Karpas-422 (cell line): ENCODE measurements around the gene SEC24B. TPM values are rescaled to one million over a fixed set of nuclear protein-coding genes. Genes with fewer than 3 reads are reported as not detected.
"Not testable (repeated sequence)": the region's sequence is repeated elsewhere in the genome, so short reads cannot be mapped to it uniquely, and the experiment has no call there.

Experiments
- DNase-seq: peaks from one replicate; pipeline ENCODE4 v3.0.0-alpha.2; 2015
- H2AFZ ChIP-seq: fragments of 200-600 bp; sonication (generic); 2 replicates; pipeline ENCODE4 v1.6.1; 2014; ENCODE audit warnings: antibody characterized with exemption, low read length, mixed read lengths
- H3K27ac ChIP-seq: fragments of 200-600 bp; sonication (generic); 2 replicates; pipeline ENCODE4 v1.5.1; 2014; ENCODE audit warnings: mild to moderate bottlenecking, low read length, moderate library complexity
- H3K27me3 ChIP-seq: fragments of 200-600 bp; sonication (generic); 2 replicates; pipeline ENCODE4 v1.6.1; 2014; ENCODE audit warnings: low read length, mixed read lengths
- H3K36me3 ChIP-seq: fragments of 200-600 bp; sonication (generic); 2 replicates; pipeline ENCODE4 v1.6.1; 2014; ENCODE audit warnings: low read length, mixed read lengths; ENCODE audit not compliant: insufficient read depth
- H3K4me1 ChIP-seq: fragments of 200-600 bp; sonication (generic); 2 replicates; pipeline ENCODE4 v1.6.1; 2014; ENCODE audit warnings: mild to moderate bottlenecking, low read length, mixed read lengths
- H3K4me2 ChIP-seq: fragments of 200-600 bp; sonication (generic); 2 replicates; pipeline ENCODE4 v1.6.1; 2014; ENCODE audit warnings: low read length, low read depth, mild to moderate bottlenecking; ENCODE audit not compliant: poor library complexity, severe bottlenecking
- H3K4me3 ChIP-seq: fragments of 200-600 bp; sonication (generic); 2 replicates; pipeline ENCODE4 v1.5.1; 2014; ENCODE audit warnings: mild to moderate bottlenecking, antibody characterized with exemption, low read length, mixed read lengths
- H3K79me2 ChIP-seq: fragments of 200-600 bp; sonication (generic); 2 replicates; pipeline ENCODE4 v1.6.1; 2014; ENCODE audit warnings: mild to moderate bottlenecking, low read length, mixed read lengths
- H3K9ac ChIP-seq: fragments of 200-600 bp; sonication (generic); 2 replicates; pipeline ENCODE4 v1.6.0; 2014; ENCODE audit warnings: low read length
- H3K9me2 ChIP-seq: fragments of 200-600 bp; sonication (generic), shearing (Covaris generic); replicated peaks from 2 replicates; pipeline ENCODE4 v1.6.0; 2014; ENCODE audit warnings: mild to moderate bottlenecking, low read length, moderate library complexity; ENCODE audit not compliant: insufficient read depth
- H3K9me3 ChIP-seq: fragments of 300-700, 200-600 bp; sonication (generic); 2 replicates; pipeline ENCODE4 v1.6.1; 2014; ENCODE audit warnings: low read length, mixed read lengths
- H4K20me1 ChIP-seq: fragments of 200-600 bp; sonication (generic); 2 replicates; pipeline ENCODE4 v1.6.1; 2014; ENCODE audit warnings: mild to moderate bottlenecking, antibody characterized with exemption, low read length, low read depth; ENCODE audit not compliant: insufficient read depth
- small RNA-seq: library from RNA; depleted of rRNA; stranded (forward); fragments of <200 nt; gene quantifications from one replicate; pipeline ENCODE3, GENCODE V24; 2014
- total RNA-seq: library from RNA; depleted of rRNA; stranded (reverse); fragments of >200 nt; shearing (Covaris generic); gene quantifications from 2 replicates; pipeline ENCODE4 v1.2.3, GENCODE V29; 2014; ENCODE audit warnings: low replicate concordance; rRNA removed

SEC24B gene
- total RNA-seq, 1 experiment from 2014 or later: 50.3 TPM

- Histone ChIP-seq H3K4me2 (no peak overlapping the region), H4K20me1 (no peaks in the 10 kb centered on the region), H3K4me1 (peaks cover 20% of the 10 kb centered on the region), H3K27ac (no peak overlapping the region), H2AFZ (no peak overlapping the region), H3K36me3 (peaks cover 24% of the 10 kb centered on the region), H3K9ac (no peak overlapping the region), H3K9me3 (peaks cover 2% of the 10 kb centered on the region; the same call in 1 of the 2 replicates), H3K4me3 (no peak overlapping the region), H3K9me2 (no peaks in the 10 kb centered on the region), H3K27me3 (no peaks in the 10 kb centered on the region), H3K79me2 (peaks cover 90% of the 10 kb centered on the region)
- DNase-seq: no peak
Observed at GRCh38 chr4:109576462-109576861, 142.8 kb downstream of the SEC24B start.

DNA sequence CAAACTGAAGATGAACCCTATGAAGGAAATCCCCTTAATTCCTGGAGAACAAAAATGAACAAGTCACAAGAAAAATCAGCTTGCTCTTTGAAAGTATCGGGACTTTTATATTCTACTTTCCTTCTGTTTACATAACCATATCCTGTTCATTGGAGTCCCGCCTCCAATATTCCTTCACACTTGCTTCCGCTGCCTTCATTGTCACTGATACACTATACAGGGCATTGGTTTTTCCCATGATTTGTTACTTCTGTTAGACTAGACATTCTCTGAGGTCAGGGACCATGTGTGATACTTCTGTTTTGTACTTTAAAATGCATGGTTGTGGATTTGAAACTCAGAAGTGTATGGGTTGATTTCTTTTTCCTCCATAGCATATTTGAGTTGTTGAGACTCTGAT is 145.2 kb downstream of the SEC24B start:
- peaks cover 24% of the 10 kb centered on the region for H3K36me3 ChIP-seq
- no peak overlapping the region for H2AFZ ChIP-seq
- H3K79me2 ChIP-seq: peaks cover 81% of the 10 kb centered on the region
- H3K9me2 ChIP-seq: no peaks in the 10 kb centered on the region
- H3K4me1 ChIP-seq: peaks cover 20% of the 10 kb centered on the region
- H3K4me3 ChIP-seq: no peak overlapping the region
- peaks cover 2% of the 10 kb centered on the region; the same call in 1 of the 2 replicates for H3K9me3 ChIP-seq
- DNase-seq: no peak
- no peak overlapping the region for H3K4me2 ChIP-seq
- no peak overlapping the region for H3K27ac ChIP-seq
- no peaks in the 10 kb centered on the region for H3K27me3 ChIP-seq
- H3K9ac ChIP-seq: no peak overlapping the region
- H4K20me1 ChIP-seq: no peaks in the 10 kb centered on the region

DNA sequence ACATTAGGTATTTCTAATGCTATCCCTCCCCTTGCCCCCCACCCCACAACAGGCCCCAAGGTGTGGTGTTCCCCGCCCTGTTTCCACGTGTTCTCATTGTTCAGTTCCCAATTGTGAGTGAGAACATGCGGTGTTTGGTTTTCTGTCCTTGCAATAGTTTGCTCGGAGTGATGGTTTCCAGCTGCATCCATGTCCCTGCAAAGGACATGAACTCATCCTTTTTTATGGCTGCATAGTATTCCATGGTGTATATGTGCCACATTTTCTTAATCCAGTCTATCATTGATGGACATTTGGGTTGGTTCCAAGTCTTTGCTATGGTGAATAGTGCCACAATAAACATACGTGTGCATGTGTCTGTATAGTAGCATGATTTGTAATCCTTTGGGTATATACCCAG is 146.4 kb downstream of the SEC24B start:
- not testable (repeated sequence) for H3K9me2 ChIP-seq, H3K27ac ChIP-seq, H3K4me2 ChIP-seq, H3K27me3 ChIP-seq, DNase-seq, H2AFZ ChIP-seq, H3K9me3 ChIP-seq, H4K20me1 ChIP-seq, H3K4me3 ChIP-seq, H3K9ac ChIP-seq
- H3K79me2 ChIP-seq: peaks cover 80% of the 10 kb centered on the region
- peaks cover 13% of the 10 kb centered on the region for H3K4me1 ChIP-seq
- H3K36me3 ChIP-seq: peaks cover 21% of the 10 kb centered on the region

DNA sequence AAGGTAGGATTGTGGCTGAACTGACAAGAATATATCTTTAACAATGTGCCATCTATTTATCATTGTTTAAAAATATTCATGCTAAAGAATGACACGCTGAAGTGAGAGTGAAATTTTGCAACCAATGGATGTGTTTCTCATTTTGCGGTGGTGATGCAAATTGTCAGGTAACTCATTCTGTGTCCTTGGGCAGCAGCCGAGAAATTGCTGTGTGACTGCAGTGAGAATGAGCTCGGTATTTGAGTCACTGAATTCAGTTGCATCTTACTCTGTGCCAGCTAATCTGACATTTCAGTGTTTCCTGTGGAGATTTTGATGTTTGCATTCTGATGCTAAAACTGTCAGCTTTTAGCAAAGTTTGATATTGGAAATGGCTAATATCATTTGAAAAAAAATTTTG is 154.6 kb downstream of the SEC24B start:
- peak overlapping the region; percentile 44 for H3K9ac ChIP-seq
- peaks cover 97% of the 10 kb centered on the region for H3K79me2 ChIP-seq
- H2AFZ ChIP-seq: no peak overlapping the region
- H3K27me3 ChIP-seq: no peaks in the 10 kb centered on the region
- DNase-seq: peak; percentile 84
- H3K9me2 ChIP-seq: no peaks in the 10 kb centered on the region
- H3K4me3 ChIP-seq: peak overlapping the region; percentile 36
- H3K36me3 ChIP-seq: peaks cover 4% of the 10 kb centered on the region; the same call in 1 of the 2 replicates
- peak overlapping the region; percentile 85 for H3K27ac ChIP-seq
- no peaks in the 10 kb centered on the region for H4K20me1 ChIP-seq
- H3K4me1 ChIP-seq: peaks cover 57% of the 10 kb centered on the region
- H3K9me3 ChIP-seq: no peaks in the 10 kb centered on the region
- peak overlapping the region; percentile 62 for H3K4me2 ChIP-seq

- H3K36me3 ChIP-seq: peaks cover 8% of the 10 kb centered on the region; the same call in 1 of the 2 replicates
- H3K9me3 ChIP-seq: no peaks in the 10 kb centered on the region
- peak overlapping the region; percentile 62 for H3K4me2 ChIP-seq
- no peaks in the 10 kb centered on the region for H4K20me1 ChIP-seq
- DNase-seq: no peak
- no peak overlapping the region for H2AFZ ChIP-seq
- no peak overlapping the region for H3K4me3 ChIP-seq
- no peaks in the 10 kb centered on the region for H3K9me2 ChIP-seq
- no peaks in the 10 kb centered on the region for H3K27me3 ChIP-seq
- H3K9ac ChIP-seq: peak overlapping the region; percentile 44
- peaks cover 98% of the 10 kb centered on the region for H3K79me2 ChIP-seq
- H3K4me1 ChIP-seq: peaks cover 54% of the 10 kb centered on the region
- H3K27ac ChIP-seq: peak overlapping the region; percentile 85
Observed at GRCh38 chr4:109589119-109589518, 155.5 kb downstream of the SEC24B start.

DNA sequence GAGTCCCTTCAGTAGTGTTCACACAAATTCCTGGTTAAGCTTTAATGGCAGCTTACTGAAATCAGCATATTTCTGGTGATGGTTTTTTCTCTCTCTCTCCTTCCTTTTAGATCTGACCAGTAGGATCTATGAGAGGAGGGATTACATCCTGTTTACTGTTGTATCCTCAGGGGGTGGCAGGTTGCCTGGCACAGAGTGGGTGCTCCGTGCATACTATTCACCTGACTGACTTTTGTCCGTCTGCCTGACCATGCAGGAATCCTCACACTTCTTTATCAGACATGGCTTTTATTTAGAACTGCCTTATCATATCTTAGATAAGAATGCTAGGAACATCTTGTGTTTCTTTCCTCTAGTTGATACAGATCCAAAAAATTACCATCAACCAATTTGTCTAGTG is 156.0 kb downstream of the SEC24B start:
- peaks cover 98% of the 10 kb centered on the region for H3K79me2 ChIP-seq
- no peaks in the 10 kb centered on the region for H3K9me3 ChIP-seq
- 0 out of 2 replicates have a peak overlapping the region, but pooled peaks have one; percentile 44 for H3K9ac ChIP-seq
- no peak for DNase-seq
- peak overlapping the region; percentile 62 for H3K4me2 ChIP-seq
- no peaks in the 10 kb centered on the region for H4K20me1 ChIP-seq
- no peak overlapping the region for H2AFZ ChIP-seq
- peaks cover 10% of the 10 kb centered on the region; the same call in 1 of the 2 replicates for H3K36me3 ChIP-seq
- peaks cover 51% of the 10 kb centered on the region for H3K4me1 ChIP-seq
- no peak overlapping the region for H3K4me3 ChIP-seq
- no peaks in the 10 kb centered on the region for H3K27me3 ChIP-seq
- peak overlapping the region; percentile 85 for H3K27ac ChIP-seq
- no peaks in the 10 kb centered on the region for H3K9me2 ChIP-seq

Small RNAs within 50 kb of the gene (small RNA-seq; reads per million reads assigned to genes)
- gene MIR576: 2.4 reads per million, percentile 59 among the genes with 10 or more reads in this experiment
- gene RN7SL55P: not detected

Other genes starting within 250 kb of the SEC24B start
- 0.32 TPM in 1 of 2 replicates, not detected in the other for gene COL25A1, start 131.2 kb upstream of the SEC24B start, total RNA-seq
- 72.9 and 103 TPM in 2 replicates for gene MCUB, start 126.4 kb downstream of the SEC24B start, total RNA-seq